Stimulated activated CD8-positive, alpha-beta memory T cell treated with anti-CD3 and anti-CD28 coated beads, Interleukin-4, amount 100 ng/mL, for 48 hours (primary cell): ENCODE measurements around the gene WDR64.

Experiments
- DNase-seq: peaks from one replicate; pipeline ENCODE4 v3.0.0-alpha.2; 2020

The WDR64 gene

GRCh38 chr1:241652012-241652411, at the start of gene WDR64:
Gene WDR64 (plus strand): TSS chr1:241652281. CDS start chr1:241652485, 204 bp downstream.
- no peak for DNase-seq

DNA sequence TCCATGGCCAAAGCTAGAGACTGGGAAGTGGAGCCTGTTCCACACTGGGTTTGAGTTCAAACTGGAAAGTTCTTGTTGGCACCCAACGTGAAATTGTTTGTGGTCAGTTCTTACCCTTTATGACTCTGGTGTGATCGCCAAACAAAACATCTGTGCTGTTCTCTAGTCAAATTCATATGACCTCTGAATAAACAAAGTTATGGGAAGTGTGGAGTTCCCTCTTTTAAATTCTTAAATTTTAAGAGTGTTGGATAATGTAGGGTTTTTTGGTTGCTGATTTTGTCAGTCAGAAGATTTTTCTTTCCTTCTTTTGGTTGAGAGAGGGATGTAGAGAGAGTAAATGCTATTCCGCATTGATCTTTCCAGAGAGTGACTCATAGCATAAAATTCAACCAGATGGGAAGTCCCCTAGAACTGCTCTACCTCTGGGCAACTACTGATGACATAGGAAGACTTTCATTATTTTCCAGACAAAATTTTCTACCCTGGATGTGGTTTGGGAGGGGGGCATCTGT, 48.3 kb upstream of the WDR64 start:
- DNase-seq, result no peak

GRCh38 chr1:241605146-241605805, 46.8 kb upstream of the WDR64 start:
- DNase-seq, result no peak

DNA sequence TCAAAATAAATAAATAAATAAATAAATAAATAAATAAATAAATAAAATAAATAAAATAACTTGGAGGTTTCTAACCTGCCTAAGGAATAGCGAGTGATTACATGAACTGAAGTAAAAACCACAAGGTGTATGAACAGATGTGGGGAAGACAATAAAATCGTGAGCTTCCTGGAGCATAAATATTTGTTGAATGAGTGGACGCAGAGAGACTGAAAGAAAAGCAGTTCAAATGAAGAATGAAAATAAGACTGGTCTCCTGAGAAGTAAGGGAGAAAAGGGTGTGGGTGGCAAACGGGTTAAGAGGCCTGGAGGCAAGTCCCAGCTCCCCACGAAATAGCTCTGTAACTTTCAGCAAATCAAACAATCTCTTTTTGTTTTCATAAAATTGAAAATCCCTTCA, 45.5 kb upstream of the WDR64 start:
- no peak for DNase-seq

- DNase-seq, result no peak
Measured at GRCh38 chr1:241607497-241607896, 44.6 kb upstream of the WDR64 start.

- DNase-seq, result no peak
Measured at GRCh38 chr1:241608379-241609033, 43.6 kb upstream of the WDR64 start.

DNA sequence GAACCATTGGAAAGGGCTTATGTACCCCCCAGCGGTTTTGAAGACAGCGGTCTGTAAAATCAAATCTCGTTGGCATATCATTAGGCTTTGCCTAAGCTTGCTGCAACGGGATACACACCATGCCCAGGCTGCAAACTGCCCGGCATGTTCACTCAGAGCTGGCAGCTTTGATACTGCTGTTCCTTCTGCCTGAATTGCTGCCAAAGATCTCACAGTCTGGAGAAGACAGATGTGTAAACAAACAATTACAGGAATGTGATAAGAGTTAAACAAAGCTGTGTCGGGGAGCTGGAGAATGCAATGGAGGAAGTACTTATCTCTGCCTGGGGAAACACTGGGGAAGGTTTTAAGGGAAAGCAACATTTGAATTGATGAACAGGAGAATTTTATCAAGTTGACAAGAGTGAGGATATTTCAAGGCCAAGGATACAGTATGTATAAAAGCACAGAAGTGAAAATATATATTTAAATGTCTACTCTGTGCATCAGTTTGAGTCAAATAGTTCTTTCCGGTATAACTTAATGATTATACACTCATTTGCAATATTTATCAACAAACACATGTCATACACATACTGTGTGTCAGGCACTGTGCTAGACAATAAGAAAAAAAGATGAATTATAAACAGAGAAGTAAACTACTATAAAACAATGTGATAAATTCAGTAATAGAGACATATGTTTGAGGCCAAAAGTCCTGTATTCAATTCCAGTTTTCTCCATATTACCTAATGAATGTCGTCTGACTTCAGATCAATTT, 41.8 kb upstream of the WDR64 start:
- DNase-seq, result no peak

DNA sequence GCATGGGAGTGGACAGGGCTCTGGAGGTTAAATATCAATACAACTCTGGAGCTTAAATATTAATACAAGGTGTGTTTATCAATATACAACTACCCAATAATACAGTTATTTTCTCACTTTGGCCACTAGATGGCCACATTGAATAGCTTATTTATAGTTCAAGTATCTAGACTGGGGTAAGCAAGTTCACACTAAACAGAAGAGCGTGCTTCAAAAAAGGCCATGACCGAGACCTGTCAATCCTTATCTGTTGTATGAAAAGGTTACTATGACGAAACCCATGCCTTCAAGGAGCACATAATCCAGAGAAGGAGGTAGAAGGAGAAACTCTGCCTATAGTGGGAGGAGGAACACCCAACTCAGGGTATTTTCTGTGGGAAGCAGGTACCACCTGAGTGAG, 41.0 kb upstream of the WDR64 start:
- no peak for DNase-seq

- no peak for DNase-seq
Measured at GRCh38 chr1:241611736-241612135, 40.3 kb upstream of the WDR64 start.

DNA sequence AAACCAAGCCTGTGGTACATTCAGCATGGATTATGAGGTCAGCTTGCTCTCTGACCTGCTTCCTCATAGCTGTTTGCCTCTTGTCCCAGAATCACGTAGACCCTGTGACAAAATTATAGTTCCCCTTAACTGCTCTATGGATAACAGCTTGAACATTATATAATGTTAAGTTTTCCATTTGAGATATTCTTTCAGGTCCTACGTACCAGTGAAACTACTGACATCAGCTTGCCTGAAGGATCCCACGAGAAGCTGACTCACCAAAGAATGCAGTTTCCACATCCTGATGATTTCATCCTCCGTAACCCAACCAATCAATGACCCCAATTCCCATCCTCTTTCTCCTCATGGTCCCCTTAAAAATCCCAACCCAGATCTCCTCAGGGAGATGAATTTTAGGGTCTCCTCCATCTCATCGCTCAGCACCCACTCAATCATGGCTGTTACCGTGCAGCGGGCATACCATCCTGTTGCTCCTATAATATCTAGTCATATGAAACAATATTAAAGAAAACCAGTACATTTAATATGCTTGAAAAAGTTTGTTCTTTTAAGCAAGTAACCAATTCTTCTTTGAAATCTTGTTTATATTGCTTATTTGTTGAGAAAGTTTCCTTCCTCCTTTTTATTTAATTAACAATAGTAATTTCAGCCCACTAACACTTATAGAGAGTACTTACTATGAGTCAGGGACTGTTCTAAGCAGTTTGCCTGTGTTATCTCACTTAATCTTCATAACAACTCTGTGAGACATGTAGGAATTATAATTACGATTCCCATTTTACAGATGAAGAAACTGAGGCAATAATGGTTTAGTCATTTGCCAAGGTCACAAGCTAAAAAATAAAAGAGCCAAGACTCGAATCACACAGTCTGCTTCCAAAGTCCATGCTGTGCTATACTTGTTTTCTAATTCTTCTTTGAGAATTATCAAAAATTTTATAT, 39.3 kb upstream of the WDR64 start:
- DNase-seq, result no peak

- no peak for DNase-seq
Measured at GRCh38 chr1:241614144-241614543, 37.9 kb upstream of the WDR64 start.

GRCh38 chr1:241614572-241614971, 37.5 kb upstream of the WDR64 start:
- no peak for DNase-seq

DNA sequence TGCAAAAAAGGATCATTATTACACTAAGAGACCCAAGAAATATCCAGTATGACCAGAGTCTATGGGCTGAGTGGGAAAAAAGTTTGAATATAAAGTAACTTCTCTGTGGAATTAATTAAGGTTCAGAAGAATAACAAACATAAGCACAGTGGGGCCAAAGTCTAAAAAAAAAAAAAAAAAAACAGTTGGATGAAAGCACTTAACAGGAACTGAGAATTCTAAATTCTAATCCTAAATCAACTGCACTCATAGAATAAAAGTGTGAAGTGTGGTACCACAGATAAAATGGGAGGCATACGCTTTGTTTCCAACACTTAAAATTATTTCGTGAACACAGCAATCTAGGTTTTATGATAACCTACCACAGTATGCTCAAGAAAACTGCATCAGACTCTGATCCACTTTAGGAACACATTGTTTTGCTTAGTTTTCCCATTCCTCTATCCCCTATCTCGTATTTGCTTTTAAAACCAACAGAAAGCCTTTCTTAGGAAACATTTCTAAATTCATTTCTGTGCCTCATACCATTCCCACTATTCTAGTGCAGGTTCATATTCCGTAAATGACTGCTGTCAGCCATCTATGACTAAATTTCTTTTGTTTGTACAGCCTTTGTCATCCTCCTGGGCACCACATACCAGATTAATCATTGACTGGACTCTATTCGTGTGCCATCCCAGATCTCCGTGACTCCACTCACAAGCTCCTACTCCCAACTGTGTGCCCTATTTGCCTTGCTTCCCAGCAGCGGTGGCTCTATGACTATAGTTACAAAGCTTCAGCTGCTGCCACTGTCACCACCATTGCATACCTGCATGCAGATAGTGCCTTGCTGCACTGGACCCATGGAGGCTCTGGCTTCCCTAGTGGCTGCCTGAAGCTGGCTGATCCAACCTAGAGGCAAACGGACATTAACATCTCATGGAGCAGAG, 36.8 kb upstream of the WDR64 start:
- no peak for DNase-seq

GRCh38 chr1:241617426-241617825, 34.7 kb upstream of the WDR64 start:
- DNase-seq, result no peak

- no peak for DNase-seq
Measured at GRCh38 chr1:241622669-241623068, 29.4 kb upstream of the WDR64 start.

- DNase-seq, result no peak
Measured at GRCh38 chr1:241624935-241625334, 27.1 kb upstream of the WDR64 start.

DNA sequence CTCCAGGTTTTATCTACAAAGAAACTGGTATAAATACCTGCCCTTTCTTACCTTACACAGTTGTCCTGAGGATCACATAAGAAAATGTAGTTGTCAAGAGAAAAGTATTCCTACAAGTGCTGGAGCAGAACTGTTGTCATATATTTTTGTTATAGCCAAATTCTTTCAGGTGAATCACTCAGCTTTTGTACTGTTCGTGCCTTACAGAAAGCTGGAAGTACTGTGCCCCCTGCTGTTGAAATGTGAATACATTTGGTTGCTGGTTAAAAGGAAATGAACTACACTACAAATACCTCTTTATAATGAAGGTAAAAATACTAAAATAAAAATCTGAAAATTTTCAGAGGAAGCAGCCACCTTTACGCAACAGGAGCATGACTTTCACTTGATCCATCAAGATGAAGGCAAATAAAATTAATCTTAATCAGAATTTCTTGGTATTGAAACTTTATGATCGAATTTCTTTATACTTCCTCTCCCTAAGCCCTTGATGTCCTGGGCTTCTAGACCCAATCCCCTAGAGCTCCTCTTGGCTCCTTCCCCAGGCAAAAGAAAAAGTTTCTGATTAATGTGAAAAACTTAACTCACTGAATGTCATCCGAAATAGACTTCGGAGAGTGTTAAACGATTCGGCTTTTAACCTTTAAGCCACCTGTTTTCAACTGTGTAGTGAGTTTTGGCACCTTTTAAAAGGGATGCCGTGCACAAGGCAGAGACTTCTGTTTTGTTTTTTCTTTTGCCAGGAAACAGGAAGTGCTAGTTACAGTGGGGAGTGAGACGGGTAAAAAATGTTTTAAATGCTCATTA, 24.4 kb upstream of the WDR64 start:
- no peak for DNase-seq

DNA sequence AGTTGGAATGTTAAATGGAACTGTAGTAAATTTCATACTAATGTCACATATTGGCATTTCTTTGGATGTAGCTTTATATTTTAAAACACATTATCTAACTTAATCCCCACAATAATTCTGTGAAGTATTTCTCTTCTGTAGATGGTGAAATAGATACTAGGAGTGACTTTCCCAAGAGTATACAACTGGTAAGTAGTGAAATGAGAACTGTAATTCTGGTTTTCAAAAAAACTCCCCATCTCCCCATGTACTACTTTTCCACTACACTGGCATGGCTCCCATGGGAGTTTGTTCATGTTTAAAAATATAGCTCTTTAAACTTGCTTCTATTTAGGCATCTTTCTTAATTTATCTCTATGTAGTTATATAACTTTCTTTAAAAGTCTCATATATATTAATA, 22.1 kb upstream of the WDR64 start:
- DNase-seq, result no peak

DNA sequence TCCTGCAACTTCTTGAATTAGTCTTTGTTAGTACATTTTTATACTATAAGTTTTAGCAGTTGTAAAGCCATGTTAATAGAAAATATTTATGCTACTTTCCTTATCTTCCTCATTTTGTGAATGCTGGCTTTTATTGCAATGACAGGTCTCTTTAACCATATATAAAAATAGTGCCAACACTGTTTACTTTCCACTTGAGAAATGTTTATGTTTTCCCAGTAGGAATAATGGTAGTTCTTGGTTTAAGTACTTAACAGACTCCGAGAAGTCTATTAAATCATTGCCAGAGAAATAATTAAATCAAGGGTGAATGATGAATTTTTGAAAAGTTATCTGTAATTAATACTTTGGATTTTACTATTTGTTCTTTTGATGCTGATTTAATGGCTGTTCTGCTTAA, 21.6 kb upstream of the WDR64 start:
- DNase-seq, result no peak

DNA sequence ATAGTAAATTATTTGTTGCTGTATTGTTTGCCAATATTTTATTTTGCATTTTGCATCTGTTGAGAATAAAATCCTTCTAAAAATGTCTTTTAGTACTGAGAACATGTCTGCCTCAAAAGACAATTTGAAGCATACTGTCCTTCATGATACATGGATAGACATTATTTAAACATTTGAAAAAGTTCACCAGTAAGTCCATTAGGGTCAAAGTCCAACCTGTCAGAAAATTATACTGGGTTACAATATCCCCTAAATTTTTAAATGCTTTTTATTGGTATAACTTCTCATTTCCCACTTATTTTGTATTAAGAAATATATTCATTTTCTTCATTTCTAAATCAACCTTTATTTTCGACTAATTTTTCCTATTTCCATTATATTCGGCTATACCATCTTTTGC, 21.2 kb upstream of the WDR64 start:
- no peak for DNase-seq

- DNase-seq, result no peak
Measured at GRCh38 chr1:241631674-241632073, 20.4 kb upstream of the WDR64 start.
